Measurements from ENCODE around the gene ADAMTSL1.

Gene ADAMTSL1

GRCh38 chr9:18703151-18703900 lies 229.4 kb downstream of the ADAMTSL1 start:
- no peak for DNase-seq (ENCODE audit: low read depth in 2 of 2)

GRCh38 chr9:18703901-18704379 lies 230.0 kb downstream of the ADAMTSL1 start:
- no peak for DNase-seq (ENCODE audit: low read depth in 2 of 2)

- no peak for DNase-seq (ENCODE audit: low read depth in 2 of 2)
These were observed 231.9 kb downstream of the ADAMTSL1 start for GRCh38 chr9:18705796-18706392.

- no peak for DNase-seq (ENCODE audit: low read depth in 2 of 2)
These were observed 232.7 kb downstream of the ADAMTSL1 start for GRCh38 chr9:18706648-18707047.

GRCh38 chr9:18707061-18707461 lies 233.1 kb downstream of the ADAMTSL1 start:
- DNase-seq (ENCODE audit: low read depth in 2 of 2), result no peak

- no peak for DNase-seq (ENCODE audit: low read depth in 2 of 2)
These were observed 233.7 kb downstream of the ADAMTSL1 start for GRCh38 chr9:18707489-18708205.

- DNase-seq (ENCODE audit: low read depth in 2 of 2), result no peak
These were observed 234.5 kb downstream of the ADAMTSL1 start for GRCh38 chr9:18708429-18708828.

GRCh38 chr9:18710065-18710464 lies 236.1 kb downstream of the ADAMTSL1 start:
- no peak for DNase-seq (ENCODE audit: low read depth in 2 of 2)

GRCh38 chr9:18717759-18718158 lies 243.8 kb downstream of the ADAMTSL1 start:
- no peak for DNase-seq (ENCODE audit: low read depth in 2 of 2)

- DNase-seq (ENCODE audit: low read depth in 2 of 2), result no peak
These were observed 244.4 kb downstream of the ADAMTSL1 start for GRCh38 chr9:18718393-18718792.

GRCh38 chr9:18718932-18719331 lies 245.0 kb downstream of the ADAMTSL1 start:
- DNase-seq (ENCODE audit: low read depth in 2 of 2), result no peak

GRCh38 chr9:18720691-18721090 lies 246.7 kb downstream of the ADAMTSL1 start:
- no peak for DNase-seq (ENCODE audit: low read depth in 2 of 2)

GRCh38 chr9:18721267-18721994 lies 247.5 kb downstream of the ADAMTSL1 start:
- no peak for DNase-seq (ENCODE audit: low read depth in 2 of 2)

GRCh38 chr9:18721995-18722310 lies 248.0 kb downstream of the ADAMTSL1 start:
- DNase-seq (ENCODE audit: low read depth in 2 of 2), result no peak

- DNase-seq (ENCODE audit: low read depth in 2 of 2), result no peak
These were observed 248.9 kb downstream of the ADAMTSL1 start for GRCh38 chr9:18722882-18723281.

GRCh38 chr9:18723366-18723765 lies 249.4 kb downstream of the ADAMTSL1 start:
- no peak for DNase-seq (ENCODE audit: low read depth in 2 of 2)

GRCh38 chr9:18726546-18726945 lies 252.6 kb downstream of the ADAMTSL1 start:
- DNase-seq (ENCODE audit: low read depth in 2 of 2), result no peak

- no peak for DNase-seq (ENCODE audit: low read depth in 2 of 2)
These were observed 254.0 kb downstream of the ADAMTSL1 start for GRCh38 chr9:18727904-18728303.

GRCh38 chr9:18728642-18729041 lies 254.7 kb downstream of the ADAMTSL1 start:
- DNase-seq (ENCODE audit: low read depth in 2 of 2), result no peak

- no peak for DNase-seq (ENCODE audit: low read depth in 2 of 2)
These were observed 256.3 kb downstream of the ADAMTSL1 start for GRCh38 chr9:18730241-18730640.

GRCh38 chr9:18739127-18739526 lies 265.2 kb downstream of the ADAMTSL1 start:
- DNase-seq (ENCODE audit: low read depth in 2 of 2), result no peak

GRCh38 chr9:18739641-18740318 lies 265.8 kb downstream of the ADAMTSL1 start:
- no peak for DNase-seq (ENCODE audit: low read depth in 2 of 2)

Data from stimulated activated CD8-positive, alpha-beta memory T cell treated with anti-CD3 and anti-CD28 coated beads, Interleukin-7, amount 100 ng/mL, for 1 hour (primary cell).